Astrocyte (in vitro differentiated cells and primary cell): ENCODE measurements around the gene ASB7. TPM values are rescaled to one million over a fixed set of nuclear protein-coding genes. Genes with fewer than 3 reads are reported as not detected.

Source experiments
- DNase-seq: peaks from one replicate; pipeline ENCODE4 v3.0.0-alpha.2; 2010; ENCODE audit warnings: low read depth
- FAIRE-seq: peaks from 2 replicates; lab custom pipeline; 2011; peaks lifted over from hg19 to GRCh38; lab: Jason Lieb, UNC
- H2AFZ ChIP-seq: 2 replicates; pipeline ENCODE4 v1.6.0; 2012; ENCODE audit warnings: low read depth, low read length, inconsistent platforms
- H3K27ac ChIP-seq: 2 replicates; pipeline ENCODE4 v1.5.1; 2011; ENCODE audit warnings: low read depth, low read length, inconsistent platforms
- H3K27me3 ChIP-seq: 2 replicates; pipeline ENCODE4 v1.6.0; 2011; ENCODE audit warnings: low read length, inconsistent platforms; ENCODE audit not compliant: insufficient read depth
- H3K36me3 ChIP-seq: 2 replicates; pipeline ENCODE4 v1.5.1; 2011; ENCODE audit warnings: low read length, inconsistent platforms; ENCODE audit not compliant: insufficient read depth
- H3K4me1 ChIP-seq: 2 replicates; pipeline ENCODE4 v1.5.1; 2011; ENCODE audit warnings: low read length, inconsistent platforms; ENCODE audit not compliant: insufficient read depth
- H3K4me2 ChIP-seq: 2 replicates; pipeline ENCODE4 v1.6.0; 2012; ENCODE audit warnings: low read length, inconsistent platforms
- H3K4me3 ChIP-seq: 2 replicates; pipeline ENCODE4 v1.5.1; 2011; ENCODE audit warnings: low read depth, mild to moderate bottlenecking, low read length, inconsistent platforms; ENCODE audit not compliant: insufficient read depth
- H3K79me2 ChIP-seq: 2 replicates; pipeline ENCODE4 v1.6.0; 2012; ENCODE audit warnings: mild to moderate bottlenecking, low read length, inconsistent platforms; ENCODE audit not compliant: insufficient read depth
- H3K9ac ChIP-seq: 2 replicates; pipeline ENCODE4 v1.6.0; 2012; ENCODE audit warnings: mild to moderate bottlenecking, low read length, inconsistent platforms
- H3K9me3 ChIP-seq: 2 replicates; pipeline ENCODE4 v1.5.1; 2012; ENCODE audit warnings: low read depth, mild to moderate bottlenecking, low read length, inconsistent platforms; ENCODE audit not compliant: insufficient read depth
- H4K20me1 ChIP-seq: 2 replicates; pipeline ENCODE4 v1.6.0; 2012; ENCODE audit warnings: low read length, inconsistent platforms; ENCODE audit not compliant: insufficient read depth
- H3K27ac Mint-ChIP-seq: one replicate; pipeline ENCODE4 v1.8.0; 2021; ENCODE audit warnings: mild to moderate bottlenecking, mixed read lengths; ENCODE audit not compliant: unreplicated experiment
- H3K27me3 Mint-ChIP-seq: one replicate; pipeline ENCODE4 v1.8.0; 2021; ENCODE audit warnings: low read depth, mixed read lengths; ENCODE audit not compliant: unreplicated experiment
- H3K36me3 Mint-ChIP-seq: one replicate; pipeline ENCODE4 v1.8.0; 2021; ENCODE audit warnings: low read depth, mixed read lengths; ENCODE audit not compliant: unreplicated experiment
- H3K4me1 Mint-ChIP-seq: one replicate; pipeline ENCODE4 v1.8.0; 2021; ENCODE audit warnings: low read depth, mixed read lengths; ENCODE audit not compliant: unreplicated experiment
- H3K4me3 Mint-ChIP-seq: one replicate; pipeline ENCODE4 v1.8.0; 2021; ENCODE audit warnings: mild to moderate bottlenecking, moderate library complexity, mixed read lengths; ENCODE audit not compliant: unreplicated experiment
- H3K9me3 Mint-ChIP-seq: one replicate; pipeline ENCODE4 v1.8.0; 2021; ENCODE audit warnings: mild to moderate bottlenecking, mixed read lengths; ENCODE audit not compliant: unreplicated experiment
- CTCF ChIP-seq: IDR thresholded peaks from 2 replicates; pipeline ENCODE4 v1.5.1; 2011; ENCODE audit warnings: low read depth, mild to moderate bottlenecking, inconsistent platforms, low read length, moderate library complexity; ENCODE audit not compliant: insufficient read depth
- EZH2 ChIP-seq: IDR thresholded peaks from 2 replicates; pipeline ENCODE4 v1.6.1; 2012; ENCODE audit warnings: mild to moderate bottlenecking, low read length, inconsistent platforms; ENCODE audit not compliant: insufficient read depth
- total RNA-seq: library from RNA; stranded (reverse); gene quantifications from 2 replicates; pipeline ENCODE4 v1.2.1, GENCODE V29; 2021

The ASB7 gene
- total RNA-seq, 1 donor from 2014 or later, result 14.4 TPM

GRCh38 chr15:100692246-100692645 is 89.9 kb downstream of the ASB7 start:
- no peak for FAIRE-seq
- H3K4me1 Mint-ChIP-seq, result peaks cover 14% of the 10 kb centered on the region
- peaks cover 21% of the 10 kb centered on the region for H3K4me1 ChIP-seq

DNA sequence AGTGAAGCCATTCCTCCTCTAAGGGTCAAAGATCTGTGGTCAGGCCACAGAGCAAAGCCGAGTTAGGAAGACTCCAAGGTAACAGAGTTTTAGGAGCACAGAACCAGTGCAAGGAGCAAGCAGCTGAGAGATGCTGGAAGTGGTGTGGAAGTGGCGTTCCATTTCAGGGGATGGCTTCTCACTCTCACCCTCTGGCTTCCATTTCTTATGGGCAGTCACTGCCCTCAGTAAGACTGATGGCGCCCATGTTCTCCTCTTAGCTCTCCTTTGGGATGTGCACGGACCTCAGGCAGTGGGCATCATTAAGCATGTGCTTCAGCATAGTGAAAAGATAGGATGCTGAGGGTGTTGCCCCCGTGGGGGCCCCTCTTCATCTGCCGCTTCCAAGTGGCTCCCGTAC is 90.3 kb downstream of the ASB7 start:
- H3K9ac ChIP-seq, result no peak overlapping the region
- FAIRE-seq (no peak), DNase-seq (no peak)
- no peaks in the 10 kb centered on the region for H4K20me1 ChIP-seq
- no peak overlapping the region for H3K4me3 ChIP-seq
- no peak overlapping the region for H2AFZ ChIP-seq
- H3K79me2 ChIP-seq, result no peaks in the 10 kb centered on the region
- no peaks in the 10 kb centered on the region for H3K9me3 ChIP-seq
- Mint-ChIP-seq H3K4me1 (peaks cover 12% of the 10 kb centered on the region), H3K4me3 (no peak overlapping the region), H3K27ac (no peak overlapping the region), H3K27me3 (peaks cover 30% of the 10 kb centered on the region), H3K9me3 (peaks cover 3% of the 10 kb centered on the region), H3K36me3 (peaks cover 2% of the 10 kb centered on the region)
- H3K36me3 ChIP-seq, result no peaks in the 10 kb centered on the region
- TF ChIP-seq CTCF (no peak), EZH2 (no peak)
- no peaks in the 10 kb centered on the region for H3K27me3 ChIP-seq
- no peak overlapping the region for H3K27ac ChIP-seq
- peaks cover 20% of the 10 kb centered on the region for H3K4me1 ChIP-seq
- no peak overlapping the region for H3K4me2 ChIP-seq

More at GRCh38 chr15:100692246-100692645, 89.9 kb downstream of the ASB7 start:
- H3K9me3 ChIP-seq, result no peaks in the 10 kb centered on the region
- H3K79me2 ChIP-seq, result no peaks in the 10 kb centered on the region
- no peak overlapping the region for H3K4me3 ChIP-seq
- Mint-ChIP-seq H3K4me3 (no peak overlapping the region), H3K36me3 (peaks cover 2% of the 10 kb centered on the region), H3K27me3 (peaks cover 30% of the 10 kb centered on the region), H3K9me3 (peaks cover 3% of the 10 kb centered on the region), H3K27ac (no peak overlapping the region)
- DNase-seq, result peak; percentile 76
- H3K27ac ChIP-seq, result no peak overlapping the region
- H2AFZ ChIP-seq, result no peak overlapping the region
- no peak overlapping the region for H3K4me2 ChIP-seq
- H3K36me3 ChIP-seq, result no peaks in the 10 kb centered on the region
- no peak for TF ChIP-seq EZH2
- TF ChIP-seq CTCF, result no peak
- H4K20me1 ChIP-seq, result no peaks in the 10 kb centered on the region
- no peak overlapping the region for H3K9ac ChIP-seq
- no peaks in the 10 kb centered on the region for H3K27me3 ChIP-seq

DNA sequence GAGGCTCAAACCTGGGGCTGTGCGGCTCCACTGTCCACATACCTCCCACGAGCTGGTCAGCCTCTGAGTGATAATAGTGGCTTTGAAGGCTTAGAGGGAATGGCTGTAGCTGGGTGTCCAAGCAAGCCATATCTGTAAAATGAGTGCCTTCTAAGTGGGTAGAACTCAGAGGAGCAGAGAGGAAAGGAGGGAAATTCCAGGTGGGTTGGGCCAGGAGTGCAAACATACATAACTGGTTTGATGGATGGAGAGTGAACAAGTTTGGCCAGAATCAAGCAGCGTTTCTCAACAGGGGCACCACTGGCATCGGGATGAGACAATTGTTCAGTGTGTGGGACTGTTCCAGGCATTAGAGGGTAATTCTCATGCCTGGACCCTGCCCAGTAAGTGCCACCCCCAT is 91.1 kb downstream of the ASB7 start:
- Mint-ChIP-seq H3K27ac (no peak overlapping the region), H3K4me3 (no peak overlapping the region), H3K27me3 (peaks cover 30% of the 10 kb centered on the region), H3K9me3 (peaks cover 3% of the 10 kb centered on the region), H3K4me1 (peaks cover 9% of the 10 kb centered on the region), H3K36me3 (peaks cover 2% of the 10 kb centered on the region)
- H3K27ac ChIP-seq, result no peak overlapping the region
- no peak for TF ChIP-seq EZH2
- no peak for TF ChIP-seq CTCF
- H3K9ac ChIP-seq, result no peak overlapping the region
- H3K4me1 ChIP-seq, result peaks cover 13% of the 10 kb centered on the region
- DNase-seq, result no peak
- no peaks in the 10 kb centered on the region for H3K79me2 ChIP-seq
- no peaks in the 10 kb centered on the region for H3K27me3 ChIP-seq
- no peak for FAIRE-seq
- H3K36me3 ChIP-seq, result no peaks in the 10 kb centered on the region
- H3K4me3 ChIP-seq, result no peak overlapping the region
- no peaks in the 10 kb centered on the region for H4K20me1 ChIP-seq
- no peaks in the 10 kb centered on the region for H3K9me3 ChIP-seq
- H3K4me2 ChIP-seq, result no peak overlapping the region
- H2AFZ ChIP-seq, result no peak overlapping the region
